Mesothelial cell of epicardium (in vitro differentiated cells): Measurements from ENCODE around the gene TOMM22. TPM values are rescaled to one million over a fixed set of nuclear protein-coding genes. Genes with fewer than 3 reads are reported as not detected.

Experiments
- DNase-seq, 2 experiments: peaks; one replicate each; pipeline ENCODE4 v3.0.0; 2021; ENCODE audit warnings: low spot score in 2 of 2; ENCODE audit not compliant: unreplicated experiment in 2 of 2
- H3K27ac Mint-ChIP-seq: 2 replicates; pipeline ENCODE4 v1.8.0; 2021; ENCODE audit warnings: mixed read lengths
- H3K27me3 Mint-ChIP-seq: 2 replicates; pipeline ENCODE4 v1.8.0; 2021; ENCODE audit warnings: low read depth, mixed read lengths
- H3K36me3 Mint-ChIP-seq: 2 replicates; pipeline ENCODE4 v1.8.0; 2021; ENCODE audit warnings: mixed read lengths
- H3K4me1 Mint-ChIP-seq: 2 replicates; pipeline ENCODE4 v1.8.0; 2021; ENCODE audit warnings: mixed read lengths
- H3K4me3 Mint-ChIP-seq: 2 replicates; pipeline ENCODE4 v1.8.0; 2021; ENCODE audit warnings: mild to moderate bottlenecking, moderate library complexity, mixed read lengths
- H3K9me3 Mint-ChIP-seq: 2 replicates; pipeline ENCODE4 v1.8.0; 2021; ENCODE audit warnings: mixed read lengths
- CTCF ChIP-seq: fragments of 200-600 bp; sonication (generic); IDR thresholded peaks from one replicate; pipeline ENCODE4 v1.5.0; 2021; ENCODE audit warnings: antibody characterized with exemption; ENCODE audit not compliant: unreplicated experiment
- total RNA-seq: library from RNA; stranded (reverse); gene quantifications from 3 replicates; pipeline ENCODE4 v1.2.1, GENCODE V29; 2021

TOMM22 gene
- total RNA-seq, 1 donor from 2014 or later: 59.7 TPM

GRCh38 chr22:38700789-38701628, 19.3 kb downstream of the TOMM22 start, which contains the start of gene JOSD1:
TSS of gene JOSD1 (minus strand) at chr22:38700943. CDS start at chr22:38699987, 956 bp downstream.
- peaks cover 2% of the 10 kb centered on the region for H3K36me3 Mint-ChIP-seq
- peak within 1 kb of the TSS; percentile 100 for H3K27ac Mint-ChIP-seq
- peak; percentile 94 to 99 for DNase-seq
- no peak for TF ChIP-seq CTCF
- H3K4me3 Mint-ChIP-seq: peak within 1 kb of the TSS; percentile 98
- H3K9me3 Mint-ChIP-seq: no peaks in the 10 kb centered on the region
- peaks cover 56% of the 10 kb centered on the region for H3K4me1 Mint-ChIP-seq
- no peaks in the 10 kb centered on the region for H3K27me3 Mint-ChIP-seq

DNA sequence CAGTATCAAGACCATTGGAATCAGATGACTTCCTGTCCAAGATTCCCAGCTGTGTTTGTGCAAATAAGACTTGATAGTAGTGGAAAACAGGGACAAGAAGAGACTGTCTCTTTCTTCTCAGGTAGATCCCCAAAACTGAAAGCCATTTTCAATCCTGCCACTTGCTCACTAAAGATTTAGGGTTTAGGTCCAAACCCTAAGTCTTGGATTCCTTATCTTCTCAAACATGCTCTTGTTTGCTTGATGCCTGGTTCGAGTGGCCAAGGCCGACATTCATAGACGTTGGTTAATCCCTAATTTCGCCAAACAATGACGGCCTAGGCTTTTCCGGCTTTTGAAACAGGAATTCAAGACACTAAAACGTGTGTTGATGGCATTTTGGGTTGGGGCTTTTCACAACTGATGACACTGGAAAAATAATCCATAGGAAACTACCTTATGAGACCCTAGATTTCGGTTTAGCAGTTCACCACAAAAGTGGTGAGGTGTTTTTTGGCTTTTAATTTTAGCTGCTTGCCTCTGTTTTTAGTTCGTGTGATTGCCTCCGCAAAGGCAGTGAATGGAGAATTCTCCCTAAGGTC, 23.0 kb downstream of the TOMM22 start:
- no peak for TF ChIP-seq CTCF
- Mint-ChIP-seq H3K4me1 (peaks cover 42% of the 10 kb centered on the region), H3K4me3 (peak overlapping the region; percentile 80), H3K27ac (peak overlapping the region; percentile 99), H3K36me3 (peaks cover 2% of the 10 kb centered on the region), H3K9me3 (no peaks in the 10 kb centered on the region), H3K27me3 (no peaks in the 10 kb centered on the region)
- no peak for DNase-seq

GRCh38 chr22:38705235-38706100, 23.7 kb downstream of the TOMM22 start, which contains the start of gene GTPBP1:
TSS of gene GTPBP1 (plus strand) at chr22:38705944. CDS start at chr22:38705956, 12 bp downstream.
- no peak for TF ChIP-seq CTCF
- peak within 1 kb of the TSS; percentile 89 for H3K4me3 Mint-ChIP-seq
- peaks cover 38% of the 10 kb centered on the region for H3K4me1 Mint-ChIP-seq
- H3K36me3 Mint-ChIP-seq: peaks cover 2% of the 10 kb centered on the region
- H3K27ac Mint-ChIP-seq: peak within 1 kb of the TSS; percentile 99
- DNase-seq: peak; percentile 95 to 96
- H3K27me3 Mint-ChIP-seq: no peaks in the 10 kb centered on the region
- H3K9me3 Mint-ChIP-seq: no peaks in the 10 kb centered on the region

DNA sequence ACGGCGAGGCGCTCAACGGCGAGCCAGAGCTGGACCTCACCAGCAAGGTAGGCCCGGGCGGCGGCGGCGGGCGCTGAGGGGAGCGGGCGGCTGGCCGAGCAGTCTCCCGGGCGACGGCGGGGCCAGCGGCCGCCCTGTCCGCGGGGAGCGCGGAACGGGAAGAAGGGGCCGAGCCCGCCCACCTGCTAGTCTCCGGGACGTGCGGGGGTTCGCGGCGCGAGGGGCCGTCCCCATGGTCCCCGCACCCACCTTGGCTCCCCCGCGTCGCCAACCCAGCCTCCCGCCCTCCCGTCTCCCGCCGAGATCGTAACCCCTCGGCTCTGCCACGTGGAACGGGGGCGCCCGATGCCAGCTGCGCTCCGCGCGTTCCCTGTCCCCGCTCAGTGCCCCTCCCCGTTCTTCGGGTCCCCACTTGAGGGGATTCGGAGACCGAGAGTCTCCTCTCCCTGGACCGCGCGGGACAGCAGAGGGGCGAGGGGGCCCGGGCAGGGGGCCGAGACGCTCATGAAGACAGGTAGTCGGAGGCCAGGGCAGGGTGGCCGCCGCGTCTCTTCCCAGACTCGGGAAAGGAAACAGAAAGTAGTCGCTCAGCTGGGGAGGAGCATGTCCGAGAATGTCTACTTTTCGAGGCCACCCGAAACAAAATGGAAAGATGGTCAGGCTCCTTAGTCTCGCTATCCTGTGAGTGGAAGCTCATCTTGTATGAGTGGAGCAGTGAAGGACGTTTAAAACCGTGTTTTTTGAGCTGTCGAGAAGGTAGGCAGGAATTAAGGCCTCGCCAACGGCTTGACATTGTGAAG, 24.5 kb downstream of the TOMM22 start:
- Mint-ChIP-seq H3K4me3 (peak overlapping the region; percentile 89), H3K4me1 (peaks cover 37% of the 10 kb centered on the region), H3K27me3 (no peaks in the 10 kb centered on the region), H3K9me3 (no peaks in the 10 kb centered on the region), H3K36me3 (peaks cover 6% of the 10 kb centered on the region), H3K27ac (peak overlapping the region; percentile 93)
- TF ChIP-seq CTCF: no peak
- DNase-seq: peak; percentile 51 to 67

- Mint-ChIP-seq H3K27me3 (no peaks in the 10 kb centered on the region), H3K36me3 (peaks cover 6% of the 10 kb centered on the region), H3K9me3 (no peaks in the 10 kb centered on the region), H3K4me1 (peaks cover 31% of the 10 kb centered on the region), H3K27ac (peak overlapping the region; percentile 93), H3K4me3 (peak overlapping the region; percentile 89)
- no peak for TF ChIP-seq CTCF
- no peak for DNase-seq
These were observed 25.1 kb downstream of the TOMM22 start for GRCh38 chr22:38706901-38707195.
